Stimulated activated CD4-positive, alpha-beta T cell treated with anti-CD3 and anti-CD28 coated beads, Interleukin-1b, Interleukin-23, amount 100 ng/mL, for 4 hours (primary cell): Measurements from ENCODE around the gene ZFP28.

ENCODE experiments used
- DNase-seq, 2 donors: peaks; one replicate each; pipeline ENCODE4 v3.0.0-alpha.2; 2020; ENCODE audit warnings: low read depth in 2 of 2

The ZFP28 gene

GRCh38 chr19:56595548-56595899 is 56.8 kb downstream of the ZFP28 start:
- no peak for DNase-seq

GRCh38 chr19:56596676-56597075 is 57.9 kb downstream of the ZFP28 start:
- DNase-seq: no peak

GRCh38 chr19:56597696-56598095 is 58.9 kb downstream of the ZFP28 start:
- DNase-seq: no peak

GRCh38 chr19:56601375-56601774 is 62.6 kb downstream of the ZFP28 start:
- DNase-seq: no peak

DNA sequence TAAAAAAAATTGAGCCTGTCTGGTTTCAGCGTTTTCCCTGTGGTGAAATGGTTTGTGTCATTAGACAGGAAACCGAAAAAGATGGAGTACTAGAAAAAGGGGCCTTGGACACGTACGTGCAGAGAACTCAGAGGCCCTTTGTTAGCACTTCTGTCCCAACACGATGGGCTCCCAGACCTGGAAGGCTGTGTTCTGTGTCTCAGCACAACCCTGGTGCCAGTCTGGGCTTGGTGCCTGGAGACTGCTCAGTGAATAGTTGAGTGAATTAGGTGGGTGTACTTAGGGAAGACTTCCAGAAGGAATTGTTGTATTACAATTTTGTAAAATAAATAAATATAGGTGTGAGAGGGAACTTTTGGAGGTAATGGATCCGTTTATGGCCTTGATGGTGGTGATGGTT is 65.1 kb downstream of the ZFP28 start:
- no peak for DNase-seq
